ENCODE results near the gene ETS1. TPM values are rescaled to one million over a fixed set of nuclear protein-coding genes. Genes with fewer than 3 reads are reported as not detected.
A peak's percentile ranks its signal among the peaks of the same experiment; 100 is the strongest.

Gene ETS1
- total RNA-seq, 4 donors from 2014 or later = 16.8 to 24.9 (median 21.8) TPM

DNA sequence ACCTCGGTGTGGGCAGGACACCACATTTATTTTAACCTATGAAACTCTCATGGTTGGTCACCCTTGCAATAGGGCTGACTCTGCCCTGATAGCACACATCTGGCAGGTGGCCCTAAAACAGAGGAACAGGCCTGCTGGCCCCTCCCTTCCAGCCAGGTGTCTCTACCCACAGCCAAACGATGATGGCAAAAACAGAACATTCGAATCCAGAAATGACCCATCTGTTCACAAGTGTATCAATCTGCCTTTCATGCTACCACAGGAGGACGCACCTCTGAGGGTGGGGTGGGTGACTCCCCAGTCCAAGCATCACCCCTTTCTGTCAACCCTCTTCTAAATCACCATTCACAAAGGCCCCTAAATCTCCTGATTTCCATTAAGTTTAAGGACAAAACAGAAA lies 118.1 kb downstream of the ETS1 start:
- in situ Hi-C loops (cut with MboI; ENCODE audit: low sequenced_read_pairs in 4 of 4) = no loop called here
- H3K27ac ChIP-seq = peak overlapping the region; percentile 68 to 73 (median 72)
- peaks cover 56% of the 10 kb centered on the region in 2 donors for H3K4me1 ChIP-seq
- no peaks in the 10 kb centered on the region for H3K9me3 ChIP-seq
- TF ChIP-seq, protein P1, sequence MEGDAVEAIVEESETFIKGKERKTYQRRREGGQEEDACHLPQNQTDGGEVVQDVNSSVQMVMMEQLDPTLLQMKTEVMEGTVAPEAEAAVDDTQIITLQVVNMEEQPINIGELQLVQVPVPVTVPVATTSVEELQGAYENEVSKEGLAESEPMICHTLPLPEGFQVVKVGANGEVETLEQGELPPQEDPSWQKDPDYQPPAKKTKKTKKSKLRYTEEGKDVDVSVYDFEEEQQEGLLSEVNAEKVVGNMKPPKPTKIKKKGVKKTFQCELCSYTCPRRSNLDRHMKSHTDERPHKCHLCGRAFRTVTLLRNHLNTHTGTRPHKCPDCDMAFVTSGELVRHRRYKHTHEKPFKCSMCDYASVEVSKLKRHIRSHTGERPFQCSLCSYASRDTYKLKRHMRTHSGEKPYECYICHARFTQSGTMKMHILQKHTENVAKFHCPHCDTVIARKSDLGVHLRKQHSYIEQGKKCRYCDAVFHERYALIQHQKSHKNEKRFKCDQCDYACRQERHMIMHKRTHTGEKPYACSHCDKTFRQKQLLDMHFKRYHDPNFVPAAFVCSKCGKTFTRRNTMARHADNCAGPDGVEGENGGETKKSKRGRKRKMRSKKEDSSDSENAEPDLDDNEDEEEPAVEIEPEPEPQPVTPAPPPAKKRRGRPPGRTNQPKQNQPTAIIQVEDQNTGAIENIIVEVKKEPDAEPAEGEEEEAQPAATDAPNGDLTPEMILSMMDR (IDR thresholded peaks at IDR 0.05 in 4 of 5, conservative IDR thresholded peaks at IDR 0.05 in 1 of 5) = no peak
- TF ChIP-seq POLR2A (IDR thresholded peaks at IDR 0.05) = no peak
- ATAC-seq = no peak
- no peak overlapping the region for H3K4me3 ChIP-seq
- no peaks in the 10 kb centered on the region for H3K27me3 ChIP-seq
- H3K36me3 ChIP-seq = peaks cover 0 to 5% of the 10 kb centered on the region in 2 donors
- intact Hi-C loops (cut with DNase I; ENCODE audit: low total_unique reads) = no loop called here
- DNase-seq = no peak

DNA sequence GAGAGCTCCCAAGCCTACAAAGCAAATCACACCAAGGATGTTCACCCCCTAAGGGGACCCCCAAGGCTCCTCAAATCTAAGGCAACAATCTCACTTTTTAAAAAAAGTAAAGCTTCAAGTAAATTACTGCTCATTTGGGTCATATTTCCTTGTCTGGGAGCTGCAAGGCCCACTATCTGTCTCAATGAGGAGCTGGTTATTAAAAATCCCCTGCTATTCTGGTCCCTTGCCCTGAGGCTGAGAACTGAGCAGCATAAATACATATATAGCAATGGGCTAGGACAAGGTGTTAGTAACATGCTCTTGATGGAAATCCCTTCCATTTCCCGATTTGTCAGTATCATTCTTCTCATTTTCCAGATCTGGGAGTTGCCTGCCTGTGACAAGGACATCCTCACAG lies 119.2 kb downstream of the ETS1 start:
- Histone ChIP-seq H3K4me1 (peaks cover 52 to 56% of the 10 kb centered on the region in 2 donors), H3K27ac (peak overlapping the region; percentile 68 to 73 (median 72)), H3K9me3 (no peaks in the 10 kb centered on the region), H3K4me3 (no peak overlapping the region), H3K27me3 (no peaks in the 10 kb centered on the region), H3K36me3 (peaks cover 0 to 5% of the 10 kb centered on the region in 2 donors)
- intact Hi-C loops (cut with DNase I; ENCODE audit: low total_unique reads) = no loop called here
- no peak for DNase-seq
- no peak for TF ChIP-seq POLR2A (IDR thresholded peaks at IDR 0.05)
- TF ChIP-seq, protein P1 (IDR thresholded peaks at IDR 0.05 in 4 of 5, conservative IDR thresholded peaks at IDR 0.05 in 1 of 5) = no peak
- no peak for ATAC-seq
- in situ Hi-C loops (cut with MboI; ENCODE audit: low sequenced_read_pairs in 4 of 4) = no loop called here

DNA sequence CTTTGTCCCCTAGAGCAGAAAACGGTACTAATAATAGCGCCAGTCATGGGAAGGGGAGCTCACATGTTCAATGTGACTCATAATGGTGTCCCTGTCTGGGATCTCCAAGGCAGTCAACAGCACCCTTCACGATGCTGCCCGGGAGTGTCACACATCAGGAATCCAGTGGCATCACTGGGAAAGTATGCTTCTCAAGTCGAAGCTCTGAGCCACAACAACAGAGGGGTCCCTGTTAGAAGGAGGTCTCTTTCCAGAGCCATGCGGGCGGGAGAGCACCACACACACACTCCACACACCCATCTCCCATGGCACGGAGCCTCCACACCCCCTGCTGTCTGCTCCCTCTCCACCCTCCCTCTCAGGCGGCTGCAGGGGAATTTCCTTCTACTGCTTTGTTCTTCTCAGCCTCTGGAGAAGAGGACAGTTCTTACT lies 119.7 kb downstream of the ETS1 start:
- H3K4me3 ChIP-seq = no peak overlapping the region
- H3K27ac ChIP-seq = peak overlapping the region; percentile 68 to 73 (median 72)
- TF ChIP-seq POLR2A (IDR thresholded peaks at IDR 0.05) = no peak
- TF ChIP-seq, protein P1 (IDR thresholded peaks at IDR 0.05 in 4 of 5, conservative IDR thresholded peaks at IDR 0.05 in 1 of 5) = no peak
- in situ Hi-C loops (cut with MboI; ENCODE audit: low sequenced_read_pairs in 4 of 4) (no loop called here), intact Hi-C loops (cut with DNase I; ENCODE audit: low total_unique reads) (no loop called here)
- DNase-seq (peak; percentile 15 to 59), ATAC-seq (peak; percentile 68)
- H3K9me3 ChIP-seq = no peaks in the 10 kb centered on the region
- peaks cover 47 to 51% of the 10 kb centered on the region in 2 donors for H3K4me1 ChIP-seq
- peaks cover 0 to 6% of the 10 kb centered on the region in 2 donors for H3K36me3 ChIP-seq
- no peaks in the 10 kb centered on the region for H3K27me3 ChIP-seq

DNA sequence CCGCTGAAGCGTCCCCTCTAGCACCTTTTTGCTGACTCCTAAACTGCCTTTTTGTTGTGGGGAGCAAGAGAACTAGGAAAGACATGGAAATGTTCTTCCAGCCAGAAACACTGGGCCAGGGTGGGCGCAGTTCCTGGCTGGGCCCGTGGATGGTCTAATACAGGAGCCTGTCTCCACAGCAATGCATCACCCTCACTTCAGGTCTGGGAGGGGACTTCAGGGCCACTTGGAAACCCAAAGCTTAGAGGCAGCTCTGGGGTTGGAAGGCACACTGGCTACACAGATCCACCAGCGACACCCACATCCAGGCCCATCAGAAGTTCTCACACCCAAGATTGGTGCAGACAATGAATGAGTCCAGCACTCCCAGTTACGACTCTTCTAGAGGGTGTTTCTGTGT lies 120.3 kb downstream of the ETS1 start:
- Histone ChIP-seq H3K9me3 (no peaks in the 10 kb centered on the region), H3K36me3 (peaks cover 0 to 7% of the 10 kb centered on the region in 2 donors), H3K27me3 (no peaks in the 10 kb centered on the region), H3K4me1 (peaks cover 46 to 48% of the 10 kb centered on the region in 2 donors), H3K27ac (peak overlapping the region; percentile 68 to 73 (median 72)), H3K4me3 (no peak overlapping the region)
- DNase-seq (no peak), ATAC-seq (no peak)
- intact Hi-C loops (cut with DNase I; ENCODE audit: low total_unique reads) = no loop called here
- TF ChIP-seq, protein P1 (IDR thresholded peaks at IDR 0.05 in 4 of 5, conservative IDR thresholded peaks at IDR 0.05 in 1 of 5) = no peak
- TF ChIP-seq POLR2A (IDR thresholded peaks at IDR 0.05) = no peak
- in situ Hi-C loops (cut with MboI; ENCODE audit: low sequenced_read_pairs in 4 of 4) = no loop called here

Data from gastrocnemius medialis (tissue), 4 donors.